Upper lobe of left lung (tissue), 6 donors: Measurements from ENCODE around the gene CREBZF. TPM values are rescaled to one million over a fixed set of nuclear protein-coding genes. Genes with fewer than 3 reads are reported as not detected.
"Not testable (repeated sequence)": the region's sequence is repeated elsewhere in the genome, so short reads cannot be mapped to it uniquely, and the experiment has no call there.

ENCODE experiments used
- ATAC-seq, 2 donors: fragments of 200-7000 bp; cut with Tn5 transposase; one replicate each; pipeline ENCODE4 v1.9.1; 2022; ENCODE audit warnings: mild to moderate bottlenecking in 2 of 2, moderate library complexity in 2 of 2; ENCODE audit not compliant: low FRiP score in 2 of 2
- DNase-seq, 2 donors: peaks; one replicate each; pipeline ENCODE4 v3.0.0-alpha.2; 2019 to 2020
- H3K27ac ChIP-seq, 4 donors: fragments of 200-600 bp; sonication (generic); one replicate each; pipeline ENCODE4 v1.5.1; 2016 to 2019
- H3K27me3 ChIP-seq, 4 donors: fragments of 200-600 bp; sonication (generic); one replicate each; pipeline ENCODE4 v1.5.1; 2017 to 2019
- H3K36me3 ChIP-seq, 4 donors: fragments of 200-600 bp; sonication (generic); one replicate each; pipeline ENCODE4 v1.5.1; 2016 to 2019
- H3K4me1 ChIP-seq, 4 donors: fragments of 200-600 bp; sonication (generic); one replicate each; pipeline ENCODE4 v1.5.1; 2018 to 2019
- H3K4me3 ChIP-seq, 4 donors: fragments of 200-600 bp; sonication (generic); one replicate each; pipeline ENCODE4 v1.5.1; 2017 to 2019; ENCODE audit warnings: mild to moderate bottlenecking in 2 of 4, moderate library complexity in 1 of 4
- H3K9me3 ChIP-seq, 4 donors: fragments of 200-600 bp; sonication (generic); one replicate each; pipeline ENCODE4 v1.5.1; 2018 to 2019
- CTCF ChIP-seq, 6 experiments: fragments of 450-650 bp in 4 of 6; fragments of 200-600 bp in 2 of 6; sonication (generic) in 2 of 6; IDR thresholded peaks; one replicate each; pipeline ENCODE4 v1.5.1; 2016 to 2019; ENCODE audit warnings: antibody characterized with exemption in 6 of 6
- EP300 ChIP-seq, 4 donors: sonication (generic); formaldehyde crosslinking; IDR thresholded peaks; one replicate each; pipeline ENCODE4 v1.5.1; 2017; ENCODE audit warnings: antibody characterized with exemption in 4 of 4, control low read depth in 2 of 4
- POLR2A ChIP-seq, 4 donors: fragments of 450-650 bp; IDR thresholded peaks; one replicate each; pipeline ENCODE4 v1.5.1; 2016 to 2017; ENCODE audit warnings: antibody characterized with exemption in 4 of 4, mild to moderate bottlenecking in 2 of 4
- POLR2AphosphoS5 ChIP-seq, 2 donors: sonication (generic); formaldehyde crosslinking; IDR thresholded peaks; one replicate each; pipeline ENCODE4 v1.5.1; 2017; ENCODE audit warnings: antibody characterized with exemption in 2 of 2
- WGBS, 2 donors: methylation state at CpG; one replicate each; pipeline ENCODE4 v1.1.5; 2017 to 2018; 5-methylcytosine and 5-hydroxymethylcytosine counted together
- total RNA-seq, 6 donors: library from RNA; depleted of rRNA in 4 of 6; stranded (reverse); fragments of >200 nt in 4 of 6; gene quantifications; one replicate each; pipeline versions ENCODE4 v1.1.0 to v1.2.1, GENCODE V29; 2016 to 2021
- donor health status: DM: no; HTN: no; CAD: no; lungs with moderate emphysema.
- donor health status: DM: no; HTN: yes; CAD: no; lungs with severe emphysema.

The CREBZF gene
- total RNA-seq, 6 donors from 2014 or later = 30.8 to 267 (median 66.6) TPM

- ATAC-seq (no peak), DNase-seq (peak in 1 of 2 donors; percentile 8)
- Histone ChIP-seq H3K27ac (no peak overlapping the region), H3K27me3 (no peaks in the 10 kb centered on the region), H3K4me3 (no peak overlapping the region), H3K4me1 (no peaks in the 10 kb centered on the region), H3K36me3 (no peaks in the 10 kb centered on the region), H3K9me3 (no peaks in the 10 kb centered on the region)
- TF ChIP-seq CTCF (IDR thresholded peaks at IDR 0.05) = no peak
- no peak for TF ChIP-seq EP300 (IDR thresholded peaks at IDR 0.05)
- no peak for TF ChIP-seq POLR2A (IDR thresholded peaks at IDR 0.05)
- no peak for TF ChIP-seq POLR2AphosphoS5 (IDR thresholded peaks at IDR 0.05)
- 80 to 90% methylated on average over 4 to 8 of the region's 8 CpGs for WGBS, 2 donors
Observed at GRCh38 chr11:85672105-85672902, 7.4 kb upstream of the CREBZF start.

GRCh38 chr11:85670949-85671663, 6.2 kb upstream of the CREBZF start:
- not testable (repeated sequence) for H3K4me3 ChIP-seq, ATAC-seq, H3K27ac ChIP-seq, H3K9me3 ChIP-seq, H3K4me1 ChIP-seq, H3K27me3 ChIP-seq, H3K36me3 ChIP-seq, DNase-seq

DNA sequence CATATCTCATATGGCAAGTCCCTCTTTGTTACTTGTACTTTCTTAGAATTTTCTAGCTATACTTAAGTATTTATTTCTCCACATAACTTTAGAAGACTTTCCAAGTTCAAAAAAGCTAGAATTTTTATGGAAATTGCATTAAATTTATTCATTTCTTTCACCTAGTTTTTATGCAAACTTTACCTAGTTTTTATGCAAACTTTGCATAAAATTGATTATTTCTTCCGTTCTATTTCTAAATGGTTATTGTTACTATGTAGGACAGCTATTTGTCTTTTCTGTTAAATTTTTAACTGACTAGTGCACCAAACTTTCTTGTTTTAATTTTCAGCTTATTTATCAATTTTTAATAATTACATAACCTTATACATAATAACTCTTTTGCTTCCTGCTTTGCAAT, 3.2 kb upstream of the CREBZF start:
- Histone ChIP-seq H3K36me3 (no peaks in the 10 kb centered on the region), H3K27ac (no peak overlapping the region), H3K9me3 (no peaks in the 10 kb centered on the region), H3K4me3 (no peak overlapping the region), H3K4me1 (peaks cover 1 to 6% (median 3%) of the 10 kb centered on the region in 4 donors), H3K27me3 (no peaks in the 10 kb centered on the region)
- ATAC-seq (no peak), DNase-seq (no peak)
- WGBS, 2 donors = 79 to 89% methylated on average over 1 of the region's 1 CpG
- no peak for TF ChIP-seq POLR2A (IDR thresholded peaks at IDR 0.05)
- no peak for TF ChIP-seq CTCF (IDR thresholded peaks at IDR 0.05)
- no peak for TF ChIP-seq POLR2AphosphoS5 (IDR thresholded peaks at IDR 0.05)
- TF ChIP-seq EP300 (IDR thresholded peaks at IDR 0.05) = no peak

DNA sequence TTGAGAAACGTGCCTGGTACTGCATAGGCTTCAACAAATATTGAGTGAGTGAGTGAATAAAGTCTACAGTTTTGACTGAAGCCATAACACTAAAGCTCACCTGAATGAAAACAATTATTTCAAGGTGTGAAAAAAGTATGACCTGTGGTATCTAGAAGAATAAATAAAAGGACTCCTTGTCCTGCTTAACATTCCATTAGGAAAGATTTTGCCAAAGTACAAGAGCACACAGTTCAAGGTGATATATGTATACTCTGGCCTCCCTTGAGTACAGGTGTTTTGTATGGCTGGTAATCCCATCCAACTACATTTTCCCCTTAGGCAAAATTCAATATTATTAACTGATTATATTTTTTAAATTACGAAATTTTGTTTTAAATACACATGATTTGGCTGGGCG, 1.8 kb upstream of the CREBZF start:
- no peak overlapping the region for H3K27ac ChIP-seq
- TF ChIP-seq CTCF (IDR thresholded peaks at IDR 0.05) = no peak
- no peak for TF ChIP-seq POLR2AphosphoS5 (IDR thresholded peaks at IDR 0.05)
- no peak for TF ChIP-seq EP300 (IDR thresholded peaks at IDR 0.05)
- no peak for TF ChIP-seq POLR2A (IDR thresholded peaks at IDR 0.05)
- no peaks in the 10 kb centered on the region for H3K9me3 ChIP-seq
- 79 to 83% methylated on average over 3 of the region's 3 CpGs for WGBS, 2 donors
- no peaks in the 10 kb centered on the region for H3K27me3 ChIP-seq
- H3K36me3 ChIP-seq = peaks cover 0 to 14% (median 0%) of the 10 kb centered on the region in 4 donors
- DNase-seq (no peak), ATAC-seq (no peak)
- H3K4me1 ChIP-seq = peaks cover 15 to 21% (median 17%) of the 10 kb centered on the region in 4 donors
- no peak overlapping the region for H3K4me3 ChIP-seq

DNA sequence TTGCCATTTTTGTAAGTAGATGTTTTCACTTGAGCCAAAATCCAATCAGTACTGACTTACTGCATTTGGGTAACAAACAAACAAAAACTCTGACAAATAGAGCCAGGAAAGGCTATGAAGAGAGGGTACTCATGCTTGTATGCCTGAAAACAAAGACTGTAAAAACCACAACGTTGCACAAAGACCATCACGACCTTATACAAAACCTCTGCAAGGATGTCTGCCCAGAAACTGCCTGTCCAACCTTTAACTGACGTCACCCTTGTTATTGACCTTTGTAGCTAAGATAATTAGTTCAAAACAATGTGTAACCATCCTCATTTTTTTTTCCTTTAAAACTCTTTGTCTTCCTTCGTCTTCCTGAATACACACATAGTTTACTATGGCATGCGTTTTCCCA, 804 bp upstream of the CREBZF start:
- Histone ChIP-seq H3K36me3 (peaks cover 0 to 22% (median 0%) of the 10 kb centered on the region in 4 donors), H3K4me3 (no peak overlapping the region), H3K27me3 (no peaks in the 10 kb centered on the region), H3K27ac (peak overlapping the region in 1 of 4 donors; percentile 98), H3K9me3 (no peaks in the 10 kb centered on the region), H3K4me1 (peaks cover 24 to 29% (median 26%) of the 10 kb centered on the region in 4 donors)
- 74% methylated on average over 5 of the region's 5 CpGs for WGBS, 2 donors
- TF ChIP-seq POLR2AphosphoS5 (IDR thresholded peaks at IDR 0.05) = no peak
- TF ChIP-seq CTCF (IDR thresholded peaks at IDR 0.05) = no peak
- TF ChIP-seq EP300 (IDR thresholded peaks at IDR 0.05) = no peak
- no peak for TF ChIP-seq POLR2A (IDR thresholded peaks at IDR 0.05)
- DNase-seq (no peak), ATAC-seq (no peak)
